Loucy (cell line): ENCODE data around the gene GSDME.

ENCODE experiments used
- CTCF ChIP-seq: fragments of 200-600 bp; sonication (generic); conservative IDR thresholded peaks from 2 replicates; pipeline ENCODE4 v1.5.1; 2014; ENCODE audit warnings: mild to moderate bottlenecking, antibody characterized with exemption, low read length
- EZH2phosphoT487 ChIP-seq: fragments of 200-600 bp; IDR thresholded peaks from 2 replicates; pipeline ENCODE4 v1.6.1; 2018; ENCODE audit warnings: antibody characterized with exemption, mild to moderate bottlenecking, moderate library complexity, borderline replicate concordance

- TF ChIP-seq CTCF (no peak), EZH2phosphoT487 (no peak)
Measured at GRCh38 chr7:24763303-24763901, 6.1 kb upstream of the GSDME start.
